Neural progenitor cell (in vitro differentiated cells): ENCODE data around the gene FAM76A. TPM values are rescaled to one million over a fixed set of nuclear protein-coding genes. Genes with fewer than 3 reads are reported as not detected.
"Not testable (repeated sequence)": the region's sequence is repeated elsewhere in the genome, so short reads cannot be mapped to it uniquely, and the experiment has no call there.

Experiments
- DNase-seq: peaks from one replicate; pipeline ENCODE4 v3.0.0-alpha.2; 2016; ENCODE audit warnings: low spot score
- H2AFZ ChIP-seq: fragments of 200-600 bp; sonication (generic); replicated peaks from 2 replicates; pipeline ENCODE4 v1.6.1; 2016; ENCODE audit warnings: antibody characterized with exemption
- H3F3A ChIP-seq: fragments of 200-600 bp; sonication (generic); 2 replicates; pipeline ENCODE4 v1.6.1; 2016; ENCODE audit warnings: antibody characterized with exemption, low read depth
- H3K27ac ChIP-seq: fragments of 200-600 bp; sonication (generic); 2 replicates; pipeline ENCODE4 v1.5.1; 2016; ENCODE audit warnings: mild to moderate bottlenecking
- H3K27me3 ChIP-seq: fragments of 200-600 bp; sonication (generic); 2 replicates; pipeline ENCODE4 v1.6.1; 2016; ENCODE audit warnings: mild to moderate bottlenecking, moderate library complexity
- H3K36me3 ChIP-seq: fragments of 200-600 bp; sonication (generic); 2 replicates; pipeline ENCODE4 v1.5.1; 2016
- H3K4me1 ChIP-seq: fragments of 200-600 bp; sonication (generic); 2 replicates; pipeline ENCODE4 v1.6.1; 2016; ENCODE audit warnings: mixed run types
- H3K4me2 ChIP-seq: fragments of 200-600 bp; sonication (generic); 2 replicates; pipeline ENCODE4 v1.6.1; 2016
- H3K4me3 ChIP-seq: fragments of 200-600 bp; sonication (generic); 2 replicates; pipeline ENCODE4 v1.5.1; 2016
- H3K79me2 ChIP-seq: fragments of 200-600 bp; sonication (generic); 2 replicates; pipeline ENCODE4 v1.6.1; 2016; ENCODE audit warnings: low read depth
- H3K9ac ChIP-seq: fragments of 200-600 bp; sonication (generic); 2 replicates; pipeline ENCODE4 v1.6.1; 2016
- H3K9me3 ChIP-seq: fragments of 200-600 bp; sonication (generic); 2 replicates; pipeline ENCODE4 v1.5.1; 2016; ENCODE audit warnings: low read depth
- H4K20me1 ChIP-seq: fragments of 200-600 bp; sonication (generic); 2 replicates; pipeline ENCODE4 v1.6.1; 2016; ENCODE audit warnings: low read depth
- H3K27ac Mint-ChIP-seq: 3 replicates; pipeline ENCODE4 v1.8.0; 2021; ENCODE audit warnings: mixed read lengths
- H3K27me3 Mint-ChIP-seq: 2 replicates; pipeline ENCODE4 v1.8.0; 2022; ENCODE audit warnings: low read depth, mild to moderate bottlenecking, inconsistent platforms, moderate library complexity, mixed read lengths; ENCODE audit not compliant: insufficient read depth
- H3K36me3 Mint-ChIP-seq: 3 replicates; pipeline ENCODE4 v1.8.0; 2021; ENCODE audit warnings: mixed read lengths
- H3K4me1 Mint-ChIP-seq: 3 replicates; pipeline ENCODE4 v1.8.0; 2021; ENCODE audit warnings: mixed read lengths
- H3K4me3 Mint-ChIP-seq: 3 replicates; pipeline ENCODE4 v1.8.0; 2021; ENCODE audit warnings: mild to moderate bottlenecking, moderate library complexity, mixed read lengths
- H3K9me3 Mint-ChIP-seq: 3 replicates; pipeline ENCODE4 v1.8.0; 2020; ENCODE audit warnings: mixed read lengths
- CTCF ChIP-seq: fragments of 200-600 bp; sonication (generic); IDR thresholded peaks from 2 replicates; pipeline ENCODE4 v1.5.1; 2017; ENCODE audit warnings: antibody characterized with exemption, mild to moderate bottlenecking
- EZH2 ChIP-seq: fragments of 200-600 bp; sonication (generic); IDR thresholded peaks from 2 replicates; pipeline ENCODE4 v1.6.1; 2017; ENCODE audit warnings: antibody characterized with exemption, mild to moderate bottlenecking, moderate library complexity
- EZH2phosphoT487 ChIP-seq: fragments of 200-600 bp; sonication (generic); IDR thresholded peaks from 2 replicates; pipeline ENCODE4 v1.6.1; 2017; ENCODE audit warnings: antibody characterized with exemption
- total RNA-seq: library from RNA; depleted of rRNA; stranded (reverse); fragments of >200 nt; gene quantifications from 2 replicates; pipeline ENCODE4 v1.2.3, GENCODE V29; 2015; ENCODE audit warnings: low replicate concordance

FAM76A gene
- total RNA-seq, 1 donor from 2014 or later = 28.2 TPM

GRCh38 chr1:27785781-27786455 is 60.2 kb downstream of the FAM76A start:
- Histone ChIP-seq H3K4me2 (no peak overlapping the region), H3K9me3 (no peaks in the 10 kb centered on the region), H3K36me3 (no peaks in the 10 kb centered on the region), H3K9ac (peak overlapping the region; percentile 30), H3F3A (no peaks in the 10 kb centered on the region), H3K27ac (no peak overlapping the region), H3K4me3 (no peak overlapping the region), H2AFZ (no peak overlapping the region), H3K27me3 (no peaks in the 10 kb centered on the region), H3K79me2 (no peaks in the 10 kb centered on the region), H4K20me1 (peaks cover 3% of the 10 kb centered on the region), H3K4me1 (no peaks in the 10 kb centered on the region)
- TF ChIP-seq EZH2phosphoT487 = no peak
- no peak for TF ChIP-seq CTCF
- no peak for TF ChIP-seq EZH2
- peaks cover 13% of the 10 kb centered on the region for H3K36me3 Mint-ChIP-seq
- no peaks in the 10 kb centered on the region for H3K4me1 Mint-ChIP-seq
- no peaks in the 10 kb centered on the region for H3K9me3 Mint-ChIP-seq
- peak; percentile 4 for DNase-seq
- H3K4me3 Mint-ChIP-seq = no peak overlapping the region
- no peaks in the 10 kb centered on the region for H3K27me3 Mint-ChIP-seq
- H3K27ac Mint-ChIP-seq = no peak overlapping the region

DNA sequence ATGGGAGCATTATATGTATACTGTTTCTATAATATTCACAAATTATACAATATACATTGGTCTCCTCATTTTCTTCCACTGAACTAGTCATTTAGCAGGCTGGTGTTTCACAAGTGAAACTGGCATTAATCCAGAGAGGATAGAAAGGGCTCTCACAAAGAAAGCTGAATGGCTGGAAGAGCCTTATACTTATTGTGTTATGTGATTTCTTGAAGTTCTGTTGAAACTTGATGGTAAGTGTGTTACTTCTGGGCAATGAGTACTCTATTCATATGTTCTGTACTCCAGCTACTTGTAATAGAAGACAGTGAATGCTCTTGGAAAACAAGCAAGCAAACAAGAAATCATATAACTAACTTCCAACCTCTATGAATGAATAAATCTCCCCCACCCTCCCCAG is 62.1 kb downstream of the FAM76A start:
- H3K4me3 Mint-ChIP-seq = no peak overlapping the region
- H3K9ac ChIP-seq = no peak overlapping the region
- H3K9me3 Mint-ChIP-seq = no peaks in the 10 kb centered on the region
- no peaks in the 10 kb centered on the region for H3K79me2 ChIP-seq
- peaks cover 4% of the 10 kb centered on the region for H3F3A ChIP-seq
- H3K36me3 Mint-ChIP-seq = peaks cover 12% of the 10 kb centered on the region
- no peak for DNase-seq
- no peaks in the 10 kb centered on the region for H3K27me3 ChIP-seq
- H3K4me1 Mint-ChIP-seq = no peaks in the 10 kb centered on the region
- H3K4me3 ChIP-seq = no peak overlapping the region
- TF ChIP-seq EZH2phosphoT487 = no peak
- TF ChIP-seq EZH2 = no peak
- no peak overlapping the region for H3K27ac Mint-ChIP-seq
- no peak overlapping the region for H3K27ac ChIP-seq
- no peaks in the 10 kb centered on the region for H3K36me3 ChIP-seq
- no peaks in the 10 kb centered on the region for H3K27me3 Mint-ChIP-seq
- H3K4me1 ChIP-seq = no peaks in the 10 kb centered on the region
- H3K4me2 ChIP-seq = no peak overlapping the region
- H4K20me1 ChIP-seq = peaks cover 3% of the 10 kb centered on the region
- no peak overlapping the region for H2AFZ ChIP-seq
- no peaks in the 10 kb centered on the region for H3K9me3 ChIP-seq

DNA sequence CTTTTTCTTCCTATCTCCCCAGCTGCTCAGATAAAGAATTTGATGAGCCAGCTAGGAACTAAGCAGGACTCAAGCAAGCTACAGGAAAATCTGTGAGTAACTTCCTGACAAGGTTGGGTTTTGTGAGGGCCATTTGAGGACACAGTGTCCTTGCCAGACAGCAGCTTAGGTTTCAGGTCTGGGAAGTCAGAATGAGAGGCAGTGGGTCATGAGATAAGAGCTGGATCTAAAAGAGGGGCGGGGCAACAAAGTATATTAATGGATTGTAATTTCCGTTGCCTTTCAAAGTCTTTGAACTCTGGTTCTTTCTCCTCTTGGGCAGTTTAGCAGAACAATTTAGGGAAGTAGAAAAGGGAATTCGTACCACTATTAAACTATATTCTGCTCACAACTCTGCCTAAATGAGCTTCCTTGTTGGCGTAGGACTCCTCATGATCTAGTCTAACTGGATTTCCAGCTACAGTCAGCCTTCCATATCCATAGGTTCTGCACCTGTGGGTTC is 63.8 kb downstream of the FAM76A start:
- Mint-ChIP-seq H3K36me3 (peaks cover 10% of the 10 kb centered on the region), H3K4me1 (no peaks in the 10 kb centered on the region), H3K27me3 (no peaks in the 10 kb centered on the region), H3K9me3 (no peaks in the 10 kb centered on the region), H3K27ac (no peak overlapping the region), H3K4me3 (no peak overlapping the region)
- H3K9me3 ChIP-seq = no peaks in the 10 kb centered on the region
- H3K27ac ChIP-seq = no peak overlapping the region
- H3K36me3 ChIP-seq = no peaks in the 10 kb centered on the region
- no peaks in the 10 kb centered on the region for H3K27me3 ChIP-seq
- no peak overlapping the region for H3K9ac ChIP-seq
- peaks cover 3% of the 10 kb centered on the region for H4K20me1 ChIP-seq
- H3K79me2 ChIP-seq = no peaks in the 10 kb centered on the region
- H3K4me1 ChIP-seq = no peaks in the 10 kb centered on the region
- DNase-seq = no peak
- no peak overlapping the region for H3K4me2 ChIP-seq
- no peak overlapping the region for H2AFZ ChIP-seq
- no peak for TF ChIP-seq CTCF
- no peak for TF ChIP-seq EZH2phosphoT487
- TF ChIP-seq EZH2 = no peak
- H3F3A ChIP-seq = peaks cover 4% of the 10 kb centered on the region
- H3K4me3 ChIP-seq = no peak overlapping the region

DNA sequence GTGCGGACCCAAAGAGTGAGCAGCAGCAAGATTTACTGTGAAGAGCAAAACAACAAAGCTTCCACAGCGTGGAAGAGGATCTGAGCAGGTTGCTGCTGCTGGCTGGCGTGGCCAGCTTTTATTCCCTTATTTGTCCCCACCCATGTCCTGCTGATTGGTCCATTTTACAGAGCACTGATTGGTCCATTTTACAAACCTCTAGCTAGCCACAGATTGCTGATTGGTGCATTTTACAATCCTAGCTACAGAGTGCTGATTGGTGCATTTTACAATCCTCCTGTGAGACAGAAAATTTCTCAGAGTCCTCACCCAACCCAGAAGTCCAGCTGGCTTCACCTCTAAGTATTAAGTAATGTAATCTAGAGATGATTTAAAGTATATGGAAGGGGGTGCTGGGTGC is 64.5 kb downstream of the FAM76A start:
- DNase-seq, H3K27me3 Mint-ChIP-seq, H3K9me3 Mint-ChIP-seq: not testable (repeated sequence)

More for the DNA sequence above, 64.5 kb downstream of the FAM76A start:
- not testable (repeated sequence) for H3K27me3 ChIP-seq, H3K4me2 ChIP-seq, H3K9me3 ChIP-seq, H2AFZ ChIP-seq, H3K4me3 ChIP-seq, H3K9ac ChIP-seq, H3K79me2 ChIP-seq, H3K4me1 Mint-ChIP-seq, H3K4me3 Mint-ChIP-seq, H3K36me3 ChIP-seq, H3K27ac ChIP-seq, H3K4me1 ChIP-seq, H3K27ac Mint-ChIP-seq, H3F3A ChIP-seq, H4K20me1 ChIP-seq
- peaks cover 10% of the 10 kb centered on the region for H3K36me3 Mint-ChIP-seq
